ENCODE data around the gene HJV.
A peak's percentile ranks its signal among the peaks of the same experiment; 100 is the strongest.

The HJV gene

DNA sequence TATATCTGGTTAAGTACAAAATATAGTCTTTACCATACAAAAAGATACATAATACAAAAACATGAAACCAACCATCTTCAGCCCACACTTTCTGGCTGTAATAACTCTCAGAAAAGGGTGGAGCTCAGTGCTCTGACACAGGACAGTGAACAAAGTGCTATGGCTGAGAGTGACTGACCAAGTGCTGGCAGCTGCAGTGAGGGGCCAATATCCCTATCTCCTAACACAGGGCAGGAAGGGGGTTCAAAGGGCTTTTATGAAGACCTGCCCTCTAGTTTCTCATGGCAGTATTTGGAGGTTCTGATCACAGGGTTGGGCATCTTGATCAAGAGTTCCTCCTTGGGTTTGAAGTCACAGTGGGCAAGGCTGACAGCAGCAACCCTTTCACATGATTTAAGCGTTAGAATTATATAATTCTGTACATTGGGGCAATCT, 29.0 kb downstream of the HJV start:
- no peak for DNase-seq

DNA sequence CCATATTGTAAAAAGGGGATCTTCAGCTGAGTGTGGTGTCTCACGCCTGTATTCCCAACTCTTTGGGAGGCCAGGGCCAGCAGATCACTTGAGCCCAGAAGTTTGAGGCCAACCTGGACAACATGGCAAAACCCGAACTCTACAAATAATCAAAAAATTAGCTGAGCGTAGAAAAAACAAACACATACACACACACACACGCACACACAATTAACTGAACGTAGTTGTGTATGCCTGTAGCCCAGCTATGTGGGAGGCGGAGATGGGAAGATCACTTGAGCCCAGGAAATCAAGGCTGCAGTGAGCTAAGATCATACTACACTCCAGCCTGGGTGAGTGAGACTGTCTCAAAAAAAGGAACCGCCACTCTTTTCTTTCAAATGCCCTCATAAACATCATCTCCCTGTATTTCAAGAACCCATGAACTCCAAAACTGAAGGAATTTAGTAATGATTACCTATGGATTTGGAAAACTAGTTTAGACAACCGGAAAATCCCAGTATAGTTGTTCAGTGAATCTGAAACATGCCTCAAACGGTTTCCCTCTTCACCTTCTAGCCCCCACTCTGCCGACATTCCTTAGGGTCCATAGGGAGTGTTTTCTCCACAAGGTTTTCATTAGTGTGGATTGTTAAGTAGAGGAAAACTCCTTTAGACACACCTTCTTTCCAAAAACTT, 29.7 kb downstream of the HJV start:
- no peak for DNase-seq

DNA sequence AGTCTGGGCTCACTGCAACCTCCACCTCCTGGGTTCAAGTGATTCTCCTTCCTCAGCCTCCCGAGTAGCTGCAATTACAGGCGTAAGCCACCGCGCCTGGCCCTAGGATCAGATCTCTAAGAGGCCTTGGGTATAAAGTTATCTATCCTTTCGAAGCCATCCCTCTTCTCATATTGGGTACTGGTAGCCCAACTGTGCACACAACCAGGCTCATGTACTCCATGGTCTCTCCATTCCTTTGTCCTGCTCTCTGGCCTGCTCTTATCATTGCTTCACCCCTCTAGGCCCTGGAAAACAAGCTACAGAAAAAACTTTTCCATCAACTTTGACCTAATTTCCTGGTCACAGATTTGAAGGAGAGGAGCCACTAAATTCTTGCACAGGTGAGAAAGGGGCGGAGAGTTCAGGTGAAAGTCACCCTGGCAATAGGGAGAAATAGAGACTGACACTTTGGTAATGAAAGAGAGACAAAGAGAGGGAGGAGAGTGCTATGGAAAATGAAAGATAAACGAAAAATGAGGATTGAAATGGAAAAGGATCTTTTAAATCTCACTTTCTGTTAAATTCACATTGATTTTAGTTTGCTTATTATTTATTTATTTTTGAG, 31.2 kb downstream of the HJV start:
- no peak for DNase-seq

DNA sequence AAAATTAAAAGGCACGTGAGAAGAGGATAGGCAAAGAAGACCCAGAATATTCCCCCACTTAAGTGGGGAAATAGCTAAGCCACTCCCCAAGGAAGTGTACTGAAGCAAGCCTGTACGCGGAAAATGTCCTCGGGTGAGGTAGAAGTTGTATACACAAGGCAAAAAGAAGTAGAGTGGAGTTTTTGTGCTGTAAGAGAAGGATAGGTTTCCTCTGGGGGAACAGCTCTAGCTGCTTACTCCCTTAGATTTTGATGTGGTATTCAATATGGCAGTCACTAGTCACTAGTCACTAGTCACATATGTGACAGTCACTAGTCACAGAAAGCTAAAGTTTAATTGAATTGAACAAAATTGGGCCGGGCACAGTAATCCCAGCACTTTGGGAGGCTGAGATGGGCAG, 32.8 kb downstream of the HJV start:
- no peak for DNase-seq

DNA sequence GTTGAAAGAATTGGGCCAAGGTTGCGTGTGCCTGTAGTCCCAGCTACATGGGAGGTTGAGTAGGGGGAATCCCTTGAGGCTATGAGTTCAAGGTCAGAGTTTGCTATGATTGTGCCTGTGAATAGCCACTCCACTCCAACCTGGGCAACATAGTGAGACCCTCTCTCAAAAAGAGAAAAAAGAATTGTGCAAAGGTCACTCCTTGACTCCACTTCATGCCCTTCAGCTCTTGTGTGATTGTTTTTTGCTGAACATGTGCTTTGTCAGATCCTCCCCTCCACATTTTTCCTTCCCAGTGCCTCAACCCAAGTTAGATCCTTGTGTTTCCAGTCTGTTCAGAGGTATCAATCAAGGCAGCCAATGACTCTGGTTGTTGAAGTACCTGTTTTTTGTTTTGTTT, 33.6 kb downstream of the HJV start:
- DNase-seq: no peak

DNA sequence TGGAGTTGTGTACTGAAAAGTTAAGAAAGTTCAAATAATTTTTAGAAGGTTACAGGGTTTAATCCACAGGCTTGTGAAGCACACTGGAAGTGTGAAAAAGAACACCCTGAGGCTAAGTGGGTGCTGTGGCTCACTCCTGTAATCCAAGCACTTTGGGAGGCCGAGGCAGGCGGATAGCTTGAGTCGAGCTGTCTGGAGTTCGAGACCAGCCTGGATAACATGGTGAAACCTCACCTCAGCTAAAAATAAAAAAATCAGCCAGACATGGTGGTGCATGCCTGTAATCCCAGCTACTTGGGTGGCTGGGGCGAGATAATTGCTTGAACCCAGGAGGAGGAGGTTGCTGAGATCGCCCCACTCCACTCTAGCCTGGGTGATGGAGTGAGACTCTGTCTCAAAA, 35.0 kb downstream of the HJV start:
- no peak for DNase-seq

DNA sequence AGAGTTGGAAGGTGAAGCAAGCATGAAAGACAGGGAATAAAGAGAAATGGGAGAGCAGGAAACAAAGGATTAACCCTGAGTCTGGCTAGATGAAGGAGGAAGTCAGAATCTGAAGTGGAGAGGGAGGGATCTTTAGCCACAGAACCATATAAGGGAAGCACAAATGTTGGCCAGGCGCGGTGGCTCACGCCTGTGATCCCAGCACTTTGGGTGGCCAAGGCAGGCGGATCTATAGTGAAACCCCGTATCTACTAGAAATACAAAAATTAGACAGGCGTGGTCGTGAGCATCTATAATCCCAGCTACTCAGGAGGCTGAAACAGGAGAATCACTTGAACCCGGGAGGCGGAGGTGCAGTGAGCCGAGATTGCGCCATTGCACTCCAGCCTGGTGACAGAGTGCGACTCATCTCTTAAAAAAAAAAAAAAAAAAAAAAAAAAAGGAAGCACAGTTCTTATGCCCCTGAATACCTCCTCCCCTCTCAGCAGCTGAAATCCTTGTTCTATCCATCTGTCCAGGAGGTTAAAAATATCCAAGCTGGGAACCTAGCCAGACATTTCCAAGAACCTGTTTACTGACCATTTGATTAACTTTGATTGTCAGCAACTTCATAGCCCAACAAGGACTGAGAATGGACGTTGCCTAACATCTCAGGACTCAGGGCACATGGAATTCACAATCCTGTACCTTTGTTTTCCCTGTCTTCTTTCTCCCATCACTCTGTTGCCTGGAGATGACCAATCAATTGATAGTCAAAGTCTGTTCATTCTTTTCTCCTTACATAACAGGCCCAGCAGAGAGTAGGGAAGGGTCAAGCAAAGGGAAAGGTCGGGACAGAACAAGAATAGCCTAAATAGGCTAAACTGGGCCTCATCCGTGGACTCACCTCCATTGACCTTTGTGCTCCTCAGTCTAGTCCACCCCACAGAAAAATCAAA, 35.8 kb downstream of the HJV start:
- no peak for DNase-seq

DNA sequence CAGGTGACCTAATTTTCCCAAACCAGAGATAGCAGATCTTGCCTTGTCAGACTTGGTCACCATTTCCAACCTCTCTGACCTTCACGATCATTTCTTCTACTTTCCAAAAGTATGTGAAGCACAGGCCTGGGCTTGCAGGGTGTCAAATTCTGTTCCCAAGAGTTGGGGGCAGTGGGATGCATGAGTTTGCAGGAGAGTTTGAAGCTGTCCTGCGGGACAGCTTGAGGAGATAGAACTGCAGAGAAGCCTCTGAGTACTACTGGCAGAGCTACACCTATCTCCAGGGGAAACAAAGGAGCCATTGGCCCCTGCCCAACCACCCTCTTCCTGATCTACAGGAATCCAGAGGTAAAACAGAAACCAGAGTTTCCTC, 36.4 kb downstream of the HJV start:
- no peak for DNase-seq

DNA sequence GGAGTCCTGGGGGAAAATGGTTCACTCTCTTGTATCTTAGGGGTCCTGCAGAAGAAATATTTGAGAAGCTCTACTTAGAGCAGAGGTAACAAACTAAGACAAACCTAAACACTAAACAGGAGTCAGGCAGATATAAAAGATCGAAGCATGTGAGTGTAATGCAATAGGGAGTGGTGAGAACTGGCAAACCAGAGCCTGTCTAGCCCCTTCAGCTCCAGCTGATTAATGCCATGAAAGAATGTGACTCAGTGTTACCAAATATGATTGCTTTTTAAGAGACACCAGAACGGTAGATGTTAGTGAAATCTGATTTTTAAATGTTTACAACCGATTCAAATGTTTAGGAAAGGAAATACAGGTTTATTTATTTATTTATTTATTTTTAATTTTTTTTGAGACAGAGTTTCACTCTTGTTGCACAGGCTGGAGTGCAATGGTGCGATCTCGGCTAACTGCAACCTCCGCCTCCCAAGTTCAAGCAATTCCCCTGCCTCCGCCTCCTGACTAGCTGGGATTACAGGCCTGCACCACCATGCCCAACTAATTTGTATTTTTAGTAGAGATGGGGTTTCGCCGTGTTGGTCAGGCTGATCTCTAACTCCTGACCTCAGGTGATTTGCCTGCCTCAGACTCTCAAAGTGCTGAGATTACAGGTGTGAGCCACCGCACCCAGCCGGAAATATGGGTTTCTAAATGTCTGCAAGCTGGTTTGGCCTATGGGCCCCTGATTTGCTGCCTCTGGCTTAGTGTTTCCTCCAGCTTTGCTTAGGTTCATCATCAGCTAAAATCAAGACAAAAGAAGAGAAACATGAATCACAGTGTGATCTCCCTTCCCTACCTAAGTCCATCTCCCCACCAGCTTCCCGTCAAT, 37.3 kb downstream of the HJV start:
- DNase-seq: no peak

DNA sequence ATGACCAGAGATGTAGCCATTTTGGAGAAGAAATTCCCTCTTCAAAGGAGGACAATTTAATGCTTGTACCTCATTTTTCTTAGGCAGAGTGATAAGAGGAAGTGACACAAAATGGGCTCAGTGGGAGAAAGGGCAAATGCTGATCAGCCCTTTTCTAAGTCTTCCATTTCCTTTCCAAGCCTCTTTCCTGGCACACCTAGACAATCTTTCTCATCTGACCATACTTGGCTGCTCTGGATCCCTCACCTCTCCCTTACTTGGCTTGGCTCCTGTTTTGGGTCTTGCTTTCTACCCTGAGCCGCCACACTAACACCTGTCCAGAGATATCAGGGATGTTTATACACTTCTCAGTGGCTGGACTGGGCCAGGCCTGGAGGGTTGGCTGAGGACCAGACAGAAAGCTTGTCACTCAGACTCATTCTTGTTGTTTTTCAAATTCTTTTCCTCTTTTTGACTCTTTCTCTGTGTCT, 38.3 kb downstream of the HJV start:
- DNase-seq: no peak

DNA sequence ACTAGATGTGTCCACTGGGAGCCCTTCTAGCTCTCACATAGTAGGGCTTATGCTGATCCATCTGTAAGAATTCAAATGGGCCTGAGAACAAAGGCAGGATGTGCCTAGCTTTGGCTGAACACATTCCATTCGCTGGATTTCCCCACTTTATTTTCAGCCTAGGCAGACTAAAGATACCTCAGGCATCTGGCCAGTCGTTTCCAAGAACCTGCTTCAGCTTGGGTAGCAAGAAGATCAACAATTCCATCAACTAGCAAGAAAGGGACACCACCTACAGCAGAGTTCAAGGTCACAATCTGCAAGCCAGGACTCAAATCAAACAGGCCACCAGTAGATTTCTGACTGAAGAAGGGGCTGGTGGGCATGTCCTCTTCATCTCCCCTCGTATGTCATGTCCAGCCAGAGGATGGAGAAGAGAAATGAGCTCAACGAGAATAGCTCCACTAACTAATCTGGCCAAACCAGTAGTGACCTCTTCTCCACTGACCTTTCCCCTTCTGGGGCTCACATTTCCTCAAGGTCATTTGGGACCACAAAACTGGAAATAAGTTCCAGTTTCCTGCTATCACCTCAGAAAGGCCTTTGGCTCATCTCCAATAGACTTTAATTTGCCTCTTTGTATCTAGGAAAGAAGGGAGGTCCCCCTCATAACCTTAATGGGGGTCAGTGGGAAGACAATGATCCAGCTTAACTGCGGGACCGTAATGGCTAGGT, 39.4 kb downstream of the HJV start:
- no peak for DNase-seq

DNA sequence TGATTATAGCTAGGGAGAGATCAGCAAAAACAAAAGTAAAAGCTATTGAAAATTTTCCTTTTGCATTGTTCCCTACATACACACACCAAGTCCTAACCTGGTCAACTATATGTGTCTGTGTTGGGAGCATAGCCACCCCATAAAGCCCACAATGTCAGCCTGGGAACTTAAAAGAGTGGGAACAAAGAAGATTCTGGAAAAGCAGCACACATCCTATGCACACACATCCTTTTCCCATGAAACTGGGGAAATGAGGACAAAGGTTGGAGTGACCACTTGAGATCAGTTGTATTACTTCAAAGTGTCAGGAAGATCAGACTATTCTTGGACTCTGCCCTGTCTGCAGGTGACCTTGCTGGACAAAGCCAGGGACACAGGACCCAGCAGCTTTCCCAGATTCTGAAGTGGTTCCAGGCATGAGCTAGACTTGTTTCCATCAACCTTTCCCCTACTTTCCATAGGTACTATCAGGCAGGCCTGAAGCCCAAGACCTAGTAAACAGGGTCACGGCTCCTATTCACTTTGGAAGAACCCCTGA, 41.0 kb downstream of the HJV start:
- DNase-seq: no peak

DNA sequence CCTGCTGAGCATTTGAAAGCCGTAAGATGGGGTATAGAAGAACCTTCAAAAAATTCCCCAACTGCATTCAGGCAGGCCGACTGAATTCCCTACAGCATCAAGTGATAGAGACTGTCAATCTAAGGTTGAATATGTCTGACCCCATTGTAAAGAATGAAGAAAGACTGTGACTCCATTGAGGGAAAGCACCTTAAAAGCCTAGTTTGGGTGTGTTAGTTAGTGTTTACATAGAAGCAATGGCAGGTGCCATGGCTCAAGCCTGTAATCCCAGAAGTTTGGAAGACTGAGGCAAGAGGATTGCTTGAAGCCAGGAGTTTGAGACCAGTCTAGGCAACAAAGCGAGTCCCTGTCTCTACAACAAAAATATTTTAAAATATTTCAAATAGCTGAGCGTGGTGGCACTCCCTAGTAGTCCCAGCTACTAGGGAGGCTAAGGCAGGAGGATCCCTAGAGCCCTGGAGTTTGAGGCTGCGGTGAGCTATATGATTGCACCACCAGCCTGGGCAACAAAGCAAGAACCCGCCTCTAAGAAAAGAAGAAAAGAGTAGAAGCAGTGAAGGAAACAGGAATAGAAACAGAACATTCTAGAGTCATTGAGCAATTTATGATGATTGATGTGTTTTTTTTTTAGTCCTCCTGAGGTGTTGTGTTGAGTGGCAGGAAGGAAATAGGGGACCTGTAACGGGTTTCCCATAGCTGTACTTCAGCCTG, 41.6 kb downstream of the HJV start:
- no peak for DNase-seq

DNA sequence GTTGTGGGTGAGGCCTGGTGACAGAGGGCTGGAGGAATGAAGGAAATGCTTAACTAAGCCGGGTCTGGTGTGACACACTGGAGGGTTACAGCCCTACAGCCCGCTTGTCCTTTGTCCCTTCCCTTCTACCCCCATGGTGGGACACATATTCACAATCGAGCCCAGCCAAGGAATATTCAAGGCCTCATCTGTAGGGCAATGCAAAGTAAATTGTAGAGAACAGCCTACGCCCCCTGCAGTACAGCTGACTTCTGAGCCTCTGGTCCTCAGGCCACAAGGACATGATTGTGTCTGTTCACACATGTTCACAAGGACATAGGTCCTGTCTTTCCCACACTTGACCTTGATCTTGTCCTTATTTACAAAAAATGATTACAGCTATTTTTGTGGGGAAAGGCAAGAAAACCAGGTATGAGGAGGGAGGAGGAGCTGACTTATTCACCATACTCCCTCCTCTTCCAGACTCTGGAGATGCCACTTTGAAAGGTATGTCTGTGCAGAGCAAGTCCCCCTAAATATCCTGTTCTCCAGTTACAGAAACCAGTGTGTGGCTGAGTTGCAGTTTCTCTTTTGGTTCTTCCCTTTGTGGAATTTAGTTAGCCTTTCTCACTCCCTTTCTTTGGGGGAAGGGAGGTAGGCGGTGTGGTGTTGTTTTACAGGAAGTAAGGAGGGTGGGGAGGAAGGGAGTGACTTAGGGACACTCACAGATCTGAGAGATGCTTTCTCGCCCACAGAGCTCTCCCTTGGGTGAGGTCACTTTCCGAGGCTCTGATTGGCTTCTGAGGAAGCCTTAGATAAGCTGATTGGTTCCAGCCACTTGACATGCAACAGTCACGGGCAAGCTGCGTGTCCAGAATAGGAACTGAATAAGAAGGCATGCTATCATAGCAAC, 42.4 kb downstream of the HJV start:
- DNase-seq: peak; percentile 94

DNA sequence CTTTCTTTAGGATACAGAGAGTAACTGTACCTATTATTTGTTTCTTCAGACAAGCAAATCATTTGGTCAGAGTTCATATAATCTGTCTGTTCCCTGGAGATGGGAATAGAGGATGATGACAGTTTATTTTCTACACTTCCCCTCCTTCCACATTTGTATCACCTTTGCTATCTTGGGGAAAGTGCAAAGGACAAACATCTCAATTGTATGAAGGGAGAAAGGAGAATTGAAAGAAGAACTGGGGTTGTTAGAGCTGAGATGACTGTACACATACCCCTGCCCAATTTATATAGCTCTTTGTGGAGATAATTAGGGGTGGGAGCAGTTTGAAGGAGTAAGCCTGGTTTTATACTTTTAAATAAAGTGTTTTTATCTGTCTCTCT, 43.1 kb downstream of the HJV start:
- DNase-seq: no peak

DNA sequence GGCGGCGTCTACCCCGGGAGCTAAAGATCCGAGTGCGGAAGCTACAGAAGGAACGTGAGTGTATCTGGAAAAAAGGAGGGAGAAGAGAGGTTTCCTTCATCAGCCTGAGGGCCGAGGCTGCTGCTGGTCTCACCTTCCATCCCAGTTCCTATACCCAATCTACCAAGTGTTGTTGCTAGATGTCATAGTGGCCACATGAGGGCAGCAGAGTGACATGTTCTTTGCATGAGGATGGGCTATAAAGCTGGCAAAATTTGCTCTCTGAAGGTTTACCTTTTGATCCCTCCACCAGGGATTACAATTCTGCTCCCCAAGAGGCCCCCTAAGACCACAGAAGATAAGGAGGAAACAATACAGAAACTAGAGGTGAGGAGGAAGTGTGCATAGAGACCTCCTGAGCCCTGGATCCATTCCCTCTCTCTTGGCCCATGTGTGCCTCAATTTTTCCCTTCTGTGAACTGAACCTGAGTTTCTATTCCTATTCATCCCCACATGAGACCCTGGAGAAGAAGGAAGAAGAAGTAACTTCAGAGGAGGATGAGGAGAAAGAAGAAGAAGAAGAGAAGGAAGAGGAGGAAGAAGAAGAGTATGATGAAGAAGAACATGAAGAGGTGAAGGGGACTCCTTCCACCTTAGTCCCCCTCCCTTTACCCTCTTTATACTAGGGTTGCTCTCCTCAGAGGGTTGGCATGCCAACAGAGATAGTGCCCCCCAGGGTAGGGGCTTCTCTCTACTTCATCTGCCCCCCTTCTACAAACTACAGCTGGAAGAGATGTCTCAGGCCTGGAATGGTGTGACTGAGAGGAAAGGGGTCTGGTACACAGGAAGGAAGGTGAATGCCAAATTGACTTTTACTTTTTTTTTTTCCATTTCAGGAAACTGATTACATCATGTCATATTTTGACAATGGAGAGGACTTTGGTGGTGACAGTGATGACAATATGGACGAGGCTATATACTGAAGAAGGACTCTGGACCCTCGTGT, 43.8 kb downstream of the HJV start:
- no peak for DNase-seq

DNA sequence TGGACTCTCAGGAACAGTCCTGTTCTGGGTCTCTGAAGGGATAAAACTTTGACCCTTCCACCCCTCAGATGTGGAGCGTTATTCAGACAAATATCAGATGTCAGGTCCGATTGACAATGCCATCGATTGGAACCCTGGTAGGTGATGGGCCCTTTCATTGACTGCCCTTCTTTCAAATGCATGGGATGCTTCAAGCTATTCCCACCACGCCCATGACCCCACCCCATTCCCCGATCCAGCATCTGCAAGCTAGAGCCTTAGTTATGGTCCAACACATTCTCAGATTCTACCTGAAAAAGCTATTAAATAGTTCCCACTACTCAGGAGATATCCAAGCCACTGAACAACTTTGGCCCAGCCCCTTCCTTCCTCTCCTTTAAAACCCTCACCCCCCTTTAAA, 44.5 kb downstream of the HJV start:
- no peak for DNase-seq

DNA sequence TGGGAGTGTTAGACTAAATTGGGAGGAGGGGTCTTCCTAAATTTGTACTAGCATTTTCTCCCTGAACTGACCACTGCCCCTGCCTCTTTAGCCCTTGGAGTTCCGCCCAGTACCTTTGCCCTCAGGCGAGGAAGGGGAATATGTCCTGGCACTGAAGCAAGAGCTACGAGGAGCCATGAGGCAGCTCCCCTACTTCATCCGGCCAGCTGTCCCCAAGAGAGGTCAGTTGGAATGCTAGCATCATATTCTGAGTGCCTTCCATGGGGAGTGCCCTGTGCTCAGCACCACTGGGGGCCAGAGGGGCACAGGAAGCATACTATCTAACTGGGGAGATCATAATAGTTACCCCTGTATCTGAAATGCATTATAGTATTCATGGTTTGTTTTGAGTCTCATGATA, 46.3 kb downstream of the HJV start:
- DNase-seq: no peak

DNA sequence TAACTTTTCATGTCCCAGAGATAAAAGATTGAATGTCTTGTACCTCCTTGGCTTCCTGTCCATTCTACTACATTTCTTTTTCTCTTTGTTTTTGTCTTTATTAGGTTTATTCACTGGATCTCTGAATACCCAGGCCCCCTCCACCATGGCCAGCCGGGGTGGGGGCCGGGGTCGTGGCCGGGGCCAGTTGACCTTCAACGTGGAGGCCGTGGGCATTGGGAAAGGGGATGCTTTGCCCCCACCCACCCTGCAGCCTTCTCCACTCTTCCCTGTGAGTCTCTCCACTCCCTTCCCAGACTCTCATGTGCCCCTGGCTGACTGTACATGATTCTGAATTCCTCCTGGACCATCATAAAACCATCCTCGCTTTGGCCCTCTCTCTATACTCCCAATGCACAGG, 46.8 kb downstream of the HJV start:
- DNase-seq: no peak

Data from left hindlimb (tissue), 1 donor.